Brain microvascular endothelial cell (primary cell): Measurements from ENCODE around the gene MAN1A1.
"Not testable (repeated sequence)": the region's sequence is repeated elsewhere in the genome, so short reads cannot be mapped to it uniquely, and the experiment has no call there.

Experiments
- DNase-seq: peaks from one replicate; pipeline ENCODE4 v3.0.0-alpha.2; 2020
- H3K27ac ChIP-seq: fragments of 250-450 bp; sonication (Bioruptor Pico); 2 replicates; pipeline ENCODE4 v1.5.1; 2020; ENCODE audit warnings: mild to moderate bottlenecking, moderate library complexity
- H3K27me3 ChIP-seq: fragments of 250-450 bp; sonication (Bioruptor Pico); replicated peaks from 2 replicates; pipeline ENCODE4 v1.5.1; 2020; ENCODE audit warnings: mild to moderate bottlenecking
- H3K36me3 ChIP-seq: fragments of 250-450 bp; sonication (Bioruptor Pico); replicated peaks from 2 replicates; pipeline ENCODE4 v1.5.1; 2020; ENCODE audit warnings: mild to moderate bottlenecking
- H3K4me3 ChIP-seq: 2 replicates; pipeline ENCODE4 v1.5.1; 2011; ENCODE audit warnings: low read depth, mild to moderate bottlenecking, control low read depth, low read length, moderate library complexity
- CTCF ChIP-seq: IDR thresholded peaks from 2 replicates; pipeline ENCODE4 v1.5.1; 2011; ENCODE audit warnings: low read depth, mild to moderate bottlenecking, moderate library complexity, low read length, control low read depth, inconsistent platforms; ENCODE audit errors: missing control alignments
- in situ Hi-C: cut with HindIII; loops from 2 replicates; pipeline ENCODE4 v1.10.0; 2017; ENCODE audit warnings: low sequenced_read_pairs, low pct_ligation_motif_present

The MAN1A1 gene

GRCh38 chr6:119170103-119170446 lies 179.5 kb downstream of the MAN1A1 start:
- H3K4me3 ChIP-seq = no peak overlapping the region
- H3K36me3 ChIP-seq = no peaks in the 10 kb centered on the region
- no peaks in the 10 kb centered on the region for H3K27me3 ChIP-seq
- TF ChIP-seq CTCF = no peak
- in situ Hi-C loops = no loop called here
- no peak overlapping the region for H3K27ac ChIP-seq
- DNase-seq = no peak

GRCh38 chr6:119169355-119169754 lies 180.2 kb downstream of the MAN1A1 start:
- DNase-seq, in situ Hi-C loops, H3K36me3 ChIP-seq, H3K4me3 ChIP-seq, H3K27ac ChIP-seq, H3K27me3 ChIP-seq: not testable (repeated sequence)

GRCh38 chr6:119166024-119166784 lies 183.4 kb downstream of the MAN1A1 start:
- Histone ChIP-seq H3K4me3 (no peak overlapping the region), H3K27me3 (no peaks in the 10 kb centered on the region), H3K36me3 (no peaks in the 10 kb centered on the region), H3K27ac (no peak overlapping the region)
- no peak for TF ChIP-seq CTCF
- DNase-seq = no peak
- in situ Hi-C loops = no loop called here

GRCh38 chr6:119163006-119163405 lies 186.6 kb downstream of the MAN1A1 start:
- Histone ChIP-seq H3K27ac (no peak overlapping the region), H3K27me3 (no peaks in the 10 kb centered on the region), H3K36me3 (no peaks in the 10 kb centered on the region), H3K4me3 (no peak overlapping the region)
- no peak for DNase-seq
- in situ Hi-C loops = no loop called here
- no peak for TF ChIP-seq CTCF

- Histone ChIP-seq H3K36me3 (no peaks in the 10 kb centered on the region), H3K4me3 (no peak overlapping the region), H3K27ac (no peak overlapping the region), H3K27me3 (no peaks in the 10 kb centered on the region)
- DNase-seq = no peak
- in situ Hi-C loops = no loop called here
- no peak for TF ChIP-seq CTCF
Measured at GRCh38 chr6:119162134-119162775, 187.3 kb downstream of the MAN1A1 start.

GRCh38 chr6:119161438-119161837 lies 188.1 kb downstream of the MAN1A1 start:
- Histone ChIP-seq H3K27ac (no peak overlapping the region), H3K4me3 (no peak overlapping the region), H3K27me3 (no peaks in the 10 kb centered on the region), H3K36me3 (no peaks in the 10 kb centered on the region)
- in situ Hi-C loops = no loop called here
- no peak for TF ChIP-seq CTCF
- DNase-seq = no peak
